IMR-90 (cell line): ENCODE data around the gene SHOX.

ENCODE experiments used
- CEBPB ChIP-seq: IDR thresholded peaks from 2 replicates; pipeline ENCODE4 v1.6.1; 2012; ENCODE audit warnings: low read depth, low read length, improper control_type of control experiment
- FOS ChIP-seq: fragments of 150-350 bp; IDR thresholded peaks from 2 replicates; pipeline ENCODE4 v1.6.1; 2016; ENCODE audit warnings: low read depth, low read length
- MAFK ChIP-seq: IDR thresholded peaks from 2 replicates; pipeline ENCODE4 v1.6.1; 2012; ENCODE audit warnings: low read depth, low read length, improper control_type of control experiment
- MAZ ChIP-seq: IDR thresholded peaks from 2 replicates; pipeline ENCODE4 v1.6.1; 2012; ENCODE audit warnings: low read depth, mild to moderate bottlenecking, low read length, improper control_type of control experiment, moderate library complexity, borderline replicate concordance
- POLR2A ChIP-seq: IDR thresholded peaks from 2 replicates; pipeline ENCODE4 v1.6.1; 2012; ENCODE audit warnings: mild to moderate bottlenecking, low read depth, low read length
- RAD21 ChIP-seq: IDR thresholded peaks from 2 replicates; pipeline ENCODE4 v1.6.1; 2012; ENCODE audit warnings: low read length, improper control_type of control experiment
- RCOR1 ChIP-seq: IDR thresholded peaks from 2 replicates; pipeline ENCODE4 v1.6.1; 2012; ENCODE audit warnings: mild to moderate bottlenecking, low read length, improper control_type of control experiment; ENCODE audit not compliant: insufficient replicate concordance
- RFX5 ChIP-seq: IDR thresholded peaks from 2 replicates; pipeline ENCODE4 v1.8.0; 2012; ENCODE audit warnings: low read depth, mild to moderate bottlenecking, low read length, moderate library complexity
- SMC3 ChIP-seq: fragments of 150-350 bp; IDR thresholded peaks from 2 replicates; pipeline ENCODE4 v1.6.1; 2016; ENCODE audit warnings: low read depth, mild to moderate bottlenecking, antibody characterized with exemption, low read length, moderate library complexity
- TF ChIP-seq, protein P1 (sequence below): conservative IDR thresholded peaks from 2 replicates; pipeline ENCODE4 v1.5.1; 2012; ENCODE audit warnings: mild to moderate bottlenecking, low read depth, low read length, improper control_type of control experiment
- TF ChIP-seq, protein P2 (sequence below): fragments of 150-350 bp; IDR thresholded peaks from 2 replicates; pipeline ENCODE4 v1.6.1; 2016; ENCODE audit warnings: low read depth, mild to moderate bottlenecking, low read length, moderate library complexity, borderline replicate concordance
- TF ChIP-seq, protein P3 (sequence below): fragments of 150-350 bp; IDR thresholded peaks from 2 replicates; pipeline ENCODE4 v1.6.1; 2017; ENCODE audit warnings: mild to moderate bottlenecking, antibody characterized with exemption, low read length, low read depth

DNA sequence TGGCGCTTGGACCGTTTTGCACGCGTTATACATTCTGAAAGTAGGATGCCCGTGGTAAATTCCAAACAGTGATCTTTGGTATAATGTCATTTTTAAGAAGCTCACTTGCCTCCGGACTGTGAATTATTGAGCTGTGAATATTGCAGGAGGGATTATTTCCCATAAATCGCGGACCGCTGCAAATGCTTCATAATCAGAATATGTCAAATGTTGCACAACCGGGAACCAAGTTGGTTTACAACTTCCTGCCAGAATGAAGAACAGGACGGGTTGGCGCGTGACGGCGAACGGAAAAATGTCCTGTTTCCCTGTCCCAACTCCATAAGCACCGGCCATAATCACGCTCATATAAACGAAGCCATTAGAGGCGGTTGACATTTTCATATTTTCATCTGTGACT, 67.6 kb downstream of the SHOX start:
- TF ChIP-seq, protein P1, sequence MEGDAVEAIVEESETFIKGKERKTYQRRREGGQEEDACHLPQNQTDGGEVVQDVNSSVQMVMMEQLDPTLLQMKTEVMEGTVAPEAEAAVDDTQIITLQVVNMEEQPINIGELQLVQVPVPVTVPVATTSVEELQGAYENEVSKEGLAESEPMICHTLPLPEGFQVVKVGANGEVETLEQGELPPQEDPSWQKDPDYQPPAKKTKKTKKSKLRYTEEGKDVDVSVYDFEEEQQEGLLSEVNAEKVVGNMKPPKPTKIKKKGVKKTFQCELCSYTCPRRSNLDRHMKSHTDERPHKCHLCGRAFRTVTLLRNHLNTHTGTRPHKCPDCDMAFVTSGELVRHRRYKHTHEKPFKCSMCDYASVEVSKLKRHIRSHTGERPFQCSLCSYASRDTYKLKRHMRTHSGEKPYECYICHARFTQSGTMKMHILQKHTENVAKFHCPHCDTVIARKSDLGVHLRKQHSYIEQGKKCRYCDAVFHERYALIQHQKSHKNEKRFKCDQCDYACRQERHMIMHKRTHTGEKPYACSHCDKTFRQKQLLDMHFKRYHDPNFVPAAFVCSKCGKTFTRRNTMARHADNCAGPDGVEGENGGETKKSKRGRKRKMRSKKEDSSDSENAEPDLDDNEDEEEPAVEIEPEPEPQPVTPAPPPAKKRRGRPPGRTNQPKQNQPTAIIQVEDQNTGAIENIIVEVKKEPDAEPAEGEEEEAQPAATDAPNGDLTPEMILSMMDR = no peak
- TF ChIP-seq POLR2A (no peak), RAD21 (no peak), SMC3 (no peak), FOS (no peak), MAFK (no peak), RCOR1 (no peak), MAZ (no peak), CEBPB (no peak), RFX5 (no peak)
- TF ChIP-seq, protein P2, sequence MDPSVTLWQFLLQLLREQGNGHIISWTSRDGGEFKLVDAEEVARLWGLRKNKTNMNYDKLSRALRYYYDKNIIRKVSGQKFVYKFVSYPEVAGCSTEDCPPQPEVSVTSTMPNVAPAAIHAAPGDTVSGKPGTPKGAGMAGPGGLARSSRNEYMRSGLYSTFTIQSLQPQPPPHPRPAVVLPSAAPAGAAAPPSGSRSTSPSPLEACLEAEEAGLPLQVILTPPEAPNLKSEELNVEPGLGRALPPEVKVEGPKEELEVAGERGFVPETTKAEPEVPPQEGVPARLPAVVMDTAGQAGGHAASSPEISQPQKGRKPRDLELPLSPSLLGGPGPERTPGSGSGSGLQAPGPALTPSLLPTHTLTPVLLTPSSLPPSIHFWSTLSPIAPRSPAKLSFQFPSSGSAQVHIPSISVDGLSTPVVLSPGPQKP = no peak
- TF ChIP-seq, protein P3, sequence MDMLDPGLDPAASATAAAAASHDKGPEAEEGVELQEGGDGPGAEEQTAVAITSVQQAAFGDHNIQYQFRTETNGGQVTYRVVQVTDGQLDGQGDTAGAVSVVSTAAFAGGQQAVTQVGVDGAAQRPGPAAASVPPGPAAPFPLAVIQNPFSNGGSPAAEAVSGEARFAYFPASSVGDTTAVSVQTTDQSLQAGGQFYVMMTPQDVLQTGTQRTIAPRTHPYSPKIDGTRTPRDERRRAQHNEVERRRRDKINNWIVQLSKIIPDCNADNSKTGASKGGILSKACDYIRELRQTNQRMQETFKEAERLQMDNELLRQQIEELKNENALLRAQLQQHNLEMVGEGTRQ = no peak
